ENCODE measurements around the gene POLD2. TPM values are rescaled to one million over a fixed set of nuclear protein-coding genes. Genes with fewer than 3 reads are reported as not detected.

Gene POLD2
- total and polyA plus RNA-seq, 7 donors, result 57.3 to 127 (median 87.1) TPM

DNA sequence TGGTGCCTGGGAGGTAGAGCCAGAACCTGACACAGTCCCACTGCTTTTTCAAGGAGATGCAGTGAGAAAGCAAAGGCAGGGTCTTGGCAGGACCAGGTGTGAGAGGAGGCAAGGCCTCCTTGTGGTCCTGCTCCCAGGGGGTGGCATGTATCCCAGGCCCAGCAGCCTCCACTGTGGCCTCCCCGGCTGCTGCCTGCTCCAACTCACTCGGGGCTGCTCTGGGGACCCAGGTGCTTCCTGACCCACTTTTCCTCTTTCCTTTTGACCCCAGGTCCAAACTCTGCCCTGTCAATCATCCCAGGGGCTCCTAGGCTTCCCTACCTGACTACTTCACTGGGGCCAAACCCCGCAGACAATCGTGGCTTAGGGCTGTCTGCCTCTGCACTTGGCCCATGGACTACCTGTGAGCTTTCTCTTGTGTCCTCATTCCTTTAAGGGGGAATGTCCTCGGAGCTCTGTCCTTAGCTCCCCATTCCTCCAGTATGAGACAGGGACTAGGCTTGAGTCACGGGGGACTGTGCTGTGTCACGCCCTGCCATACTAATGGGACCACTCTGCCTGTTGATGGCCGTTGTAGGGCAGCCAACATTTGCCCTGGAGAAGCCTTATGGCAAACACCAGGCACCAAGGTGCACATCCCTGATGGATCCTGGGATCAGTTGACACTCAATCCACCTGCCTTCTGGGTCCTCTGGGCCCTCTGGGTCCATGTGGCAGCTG, 20.3 kb downstream of the POLD2 start:
- WGBS, 3 donors, result 76 to 81% (median 79%) methylated on average over 8 of the region's 8 CpGs
- intact Hi-C loops (cut with DNase I), result no loop called here
- H3K4me1 ChIP-seq, result no peaks in the 10 kb centered on the region

DNA sequence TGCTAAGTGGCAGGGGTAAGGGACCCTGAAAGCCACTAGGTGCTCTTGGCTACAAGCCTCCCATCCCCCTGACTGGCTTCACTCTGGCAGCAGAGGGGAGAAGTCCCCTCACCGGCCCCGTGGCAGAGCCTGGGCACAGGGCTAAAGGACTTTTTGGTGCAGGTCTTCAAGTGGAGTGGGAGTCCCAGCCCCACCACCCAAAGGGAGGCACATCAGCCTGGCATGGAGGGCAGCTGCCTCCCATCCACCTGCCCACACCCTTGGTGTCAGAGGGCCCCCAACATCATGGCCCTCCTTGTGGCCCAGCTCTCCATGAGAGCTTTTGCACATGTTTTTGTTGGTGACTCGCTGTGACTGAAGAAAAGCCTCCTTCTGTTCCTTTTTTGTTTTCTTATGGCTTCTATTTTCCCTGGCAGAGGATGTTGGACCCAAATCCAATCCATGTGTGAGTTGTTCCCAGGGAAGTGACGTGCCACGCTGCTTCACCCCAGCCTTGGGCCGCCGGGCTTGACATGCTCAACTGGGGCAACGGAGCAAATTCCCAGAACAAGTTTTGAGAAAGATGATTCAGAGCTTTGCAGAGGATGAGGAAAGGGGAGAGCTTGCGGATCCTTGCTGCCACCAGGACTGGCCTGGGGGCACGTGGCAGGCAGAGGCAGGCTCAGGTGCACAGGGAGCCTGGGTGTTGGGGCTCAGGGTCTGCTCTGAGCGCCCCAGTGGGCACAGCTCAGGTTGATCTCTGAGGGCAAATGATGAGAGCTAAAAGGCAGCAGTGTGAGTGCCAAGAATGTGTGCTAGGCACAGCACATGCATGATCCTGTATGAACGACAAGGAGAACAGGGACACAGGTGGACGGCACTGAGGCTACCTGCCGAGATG, 21.1 kb downstream of the POLD2 start:
- Histone ChIP-seq H3K27ac (peak overlapping the region; percentile 53), H3K4me1 (no peaks in the 10 kb centered on the region), H3K9me3 (no peaks in the 10 kb centered on the region), H3K27me3 (ENCODE audit: insufficient read depth in 3 of 3, low read length in 2 of 3) (peaks cover 0 to 11% (median 6%) of the 10 kb centered on the region in 3 donors), H3K4me3 (no peak overlapping the region), H3K36me3 (ENCODE audit: insufficient read depth in 1 of 2, low read depth in 1 of 2) (no peaks in the 10 kb centered on the region)
- WGBS, 3 donors, result 82 to 85% (median 85%) methylated on average over 14 of the region's 14 CpGs
- DNase-seq, result peak; percentile 47 to 64
- intact Hi-C loops (cut with DNase I), result no loop called here
- no peak for ATAC-seq
- TF ChIP-seq CTCF (IDR thresholded peaks at IDR 0.05), result no peak

More for the DNA sequence above, 20.3 kb downstream of the POLD2 start:
- peaks cover 0 to 11% (median 6%) of the 10 kb centered on the region in 3 donors for H3K27me3 ChIP-seq (ENCODE audit: insufficient read depth in 3 of 3, low read length in 2 of 3)
- H3K36me3 ChIP-seq (ENCODE audit: insufficient read depth in 1 of 2, low read depth in 1 of 2), result no peaks in the 10 kb centered on the region
- TF ChIP-seq CTCF (IDR thresholded peaks at IDR 0.05), result no peak
- DNase-seq (peak in 1 of 2 donors; percentile 22), ATAC-seq (no peak)
- no peaks in the 10 kb centered on the region for H3K9me3 ChIP-seq
- H3K4me3 ChIP-seq, result no peak overlapping the region
- peak overlapping the region; percentile 53 for H3K27ac ChIP-seq

GRCh38 chr7:44101303-44101965, 21.9 kb downstream of the POLD2 start:
- no peak overlapping the region for H3K4me3 ChIP-seq
- 85 to 90% (median 85%) methylated on average over 3 of the region's 3 CpGs for WGBS, 3 donors
- ATAC-seq (no peak), DNase-seq (peak in 1 of 2 donors; percentile 30)
- H3K9me3 ChIP-seq, result no peaks in the 10 kb centered on the region
- no peaks in the 10 kb centered on the region for H3K4me1 ChIP-seq
- no peak for TF ChIP-seq CTCF (IDR thresholded peaks at IDR 0.05)
- intact Hi-C loops (cut with DNase I), result no loop called here
- H3K27me3 ChIP-seq (ENCODE audit: insufficient read depth in 3 of 3, low read length in 2 of 3), result peaks cover 0 to 11% (median 6%) of the 10 kb centered on the region in 3 donors
- no peaks in the 10 kb centered on the region for H3K36me3 ChIP-seq (ENCODE audit: insufficient read depth in 1 of 2, low read depth in 1 of 2)
- peak overlapping the region; percentile 61 for H3K27ac ChIP-seq

DNA sequence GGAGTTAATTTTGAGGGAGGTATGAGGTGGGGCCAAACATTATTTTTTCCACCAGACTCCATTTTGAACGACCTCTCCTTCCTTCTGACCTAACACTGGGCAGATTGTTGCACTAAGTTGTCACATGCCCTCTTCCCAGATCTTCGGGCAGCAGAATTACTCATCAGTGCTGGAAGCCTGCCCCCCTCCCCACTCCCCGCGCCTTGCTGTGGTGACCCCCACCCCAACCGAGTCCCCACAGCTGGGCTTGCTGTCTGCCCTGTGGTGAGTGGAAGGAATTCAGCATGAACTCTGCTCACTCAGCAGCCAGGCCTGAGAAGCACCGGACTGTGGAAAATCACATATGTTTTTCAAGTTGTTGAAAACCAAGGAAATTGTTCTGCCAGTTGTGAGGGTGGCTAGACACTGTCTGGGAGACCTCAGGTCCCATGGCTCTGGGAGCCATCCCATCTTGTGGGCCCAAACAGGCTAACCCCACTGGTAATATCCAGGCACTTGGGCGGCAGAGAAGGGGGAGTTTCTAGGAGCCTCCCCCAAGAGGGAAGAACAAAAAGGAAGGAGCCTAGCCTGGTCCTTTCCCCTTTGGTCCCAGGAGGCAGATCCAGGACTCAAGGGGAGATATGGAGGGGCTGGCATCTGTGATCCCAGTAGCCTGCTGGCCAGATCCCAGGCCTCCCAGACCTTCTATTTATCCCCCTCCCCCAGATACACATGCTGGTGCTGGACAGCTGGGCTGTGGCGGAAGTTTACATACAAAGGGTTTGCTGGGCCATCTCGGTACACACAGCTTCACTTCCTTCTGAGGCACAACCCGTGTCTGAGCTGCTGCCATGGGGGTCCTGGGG, 22.7 kb downstream of the POLD2 start:
- DNase-seq (peak in 1 of 2 donors; percentile 50), ATAC-seq (no peak)
- WGBS, 3 donors, result 50 to 66% (median 58%) methylated on average over 10 of the region's 10 CpGs

More for the DNA sequence above, 22.7 kb downstream of the POLD2 start:
- Histone ChIP-seq H3K9me3 (no peaks in the 10 kb centered on the region), H3K4me3 (no peak overlapping the region), H3K27me3 (ENCODE audit: insufficient read depth in 3 of 3, low read length in 2 of 3) (peaks cover 0 to 7% (median 4%) of the 10 kb centered on the region in 3 donors), H3K36me3 (ENCODE audit: insufficient read depth in 1 of 2, low read depth in 1 of 2) (no peaks in the 10 kb centered on the region), H3K27ac (peak overlapping the region; percentile 61), H3K4me1 (no peaks in the 10 kb centered on the region)
- intact Hi-C loops (cut with DNase I), result no loop called here
- no peak for TF ChIP-seq CTCF (IDR thresholded peaks at IDR 0.05)

Data from psoas muscle (tissue), 8 donors.